Measurements from ENCODE around the gene VMP1.

The VMP1 gene

DNA sequence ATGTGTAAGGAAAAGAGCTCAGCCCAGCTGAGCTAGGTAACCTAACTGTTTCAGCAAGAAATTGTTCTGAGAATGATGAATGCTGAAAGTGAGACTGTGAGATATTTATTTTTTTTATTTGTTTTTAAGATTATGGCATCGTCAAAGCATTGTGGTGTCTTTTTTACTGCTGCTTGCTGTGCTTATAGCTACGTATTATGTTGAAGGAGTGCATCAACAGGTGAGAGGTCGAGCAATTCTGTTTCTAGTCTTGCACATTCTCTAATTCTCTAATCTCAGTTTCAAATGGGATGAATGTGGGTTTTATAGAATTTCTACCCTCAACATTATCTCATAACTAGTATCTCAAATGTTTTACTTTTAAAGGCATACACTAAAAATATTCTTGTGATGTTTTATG, 29.9 kb downstream of the VMP1 start:
- no peak overlapping the region for H3K27ac ChIP-seq
- TF ChIP-seq ZFX (IDR thresholded peaks at IDR 0.05) = no peak
- TF ChIP-seq, protein P1, sequence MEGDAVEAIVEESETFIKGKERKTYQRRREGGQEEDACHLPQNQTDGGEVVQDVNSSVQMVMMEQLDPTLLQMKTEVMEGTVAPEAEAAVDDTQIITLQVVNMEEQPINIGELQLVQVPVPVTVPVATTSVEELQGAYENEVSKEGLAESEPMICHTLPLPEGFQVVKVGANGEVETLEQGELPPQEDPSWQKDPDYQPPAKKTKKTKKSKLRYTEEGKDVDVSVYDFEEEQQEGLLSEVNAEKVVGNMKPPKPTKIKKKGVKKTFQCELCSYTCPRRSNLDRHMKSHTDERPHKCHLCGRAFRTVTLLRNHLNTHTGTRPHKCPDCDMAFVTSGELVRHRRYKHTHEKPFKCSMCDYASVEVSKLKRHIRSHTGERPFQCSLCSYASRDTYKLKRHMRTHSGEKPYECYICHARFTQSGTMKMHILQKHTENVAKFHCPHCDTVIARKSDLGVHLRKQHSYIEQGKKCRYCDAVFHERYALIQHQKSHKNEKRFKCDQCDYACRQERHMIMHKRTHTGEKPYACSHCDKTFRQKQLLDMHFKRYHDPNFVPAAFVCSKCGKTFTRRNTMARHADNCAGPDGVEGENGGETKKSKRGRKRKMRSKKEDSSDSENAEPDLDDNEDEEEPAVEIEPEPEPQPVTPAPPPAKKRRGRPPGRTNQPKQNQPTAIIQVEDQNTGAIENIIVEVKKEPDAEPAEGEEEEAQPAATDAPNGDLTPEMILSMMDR (conservative IDR thresholded peaks at IDR 0.05) = no peak

DNA sequence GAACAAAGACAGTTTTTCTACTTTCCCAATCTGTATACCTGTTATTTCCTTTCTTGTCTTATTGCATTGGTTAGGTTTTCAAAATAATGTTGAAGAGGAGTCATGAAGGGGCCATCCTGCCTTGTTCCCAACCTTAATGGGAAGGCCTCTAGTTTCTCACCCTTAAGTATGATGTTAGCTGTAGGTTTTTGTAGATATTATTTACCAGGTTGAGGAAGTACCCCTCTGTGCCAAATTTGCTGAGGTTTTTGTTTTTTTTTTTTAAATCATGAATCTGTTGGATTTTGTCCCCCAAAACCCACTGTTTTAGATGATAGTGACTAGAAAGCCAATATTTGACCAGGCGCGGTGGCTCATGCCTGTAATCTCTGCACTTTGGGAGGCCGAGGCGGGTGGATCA, 36.4 kb downstream of the VMP1 start:
- TF ChIP-seq ZFX (IDR thresholded peaks at IDR 0.05) = no peak
- TF ChIP-seq, protein P1 (conservative IDR thresholded peaks at IDR 0.05) = no peak

DNA sequence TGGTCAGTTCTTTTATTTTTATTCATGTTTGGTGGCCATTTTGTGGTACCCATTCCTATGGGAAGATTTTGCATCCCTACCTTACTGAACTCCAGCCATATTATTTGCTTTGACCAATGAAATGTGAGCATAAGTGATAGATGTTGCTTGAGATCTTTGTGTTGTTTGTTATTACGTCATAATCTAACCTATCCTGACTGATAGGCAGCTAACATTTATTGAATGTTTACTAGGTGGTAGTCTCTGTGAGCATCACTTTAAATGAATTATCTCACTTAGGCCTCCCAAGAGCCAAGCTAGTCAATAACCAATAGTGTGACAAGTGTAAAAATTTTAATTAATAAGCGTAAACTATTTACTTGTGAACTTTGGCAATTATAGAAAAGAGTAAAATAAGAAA, 37.6 kb downstream of the VMP1 start:
- no peak for TF ChIP-seq ZFX (IDR thresholded peaks at IDR 0.05)
- TF ChIP-seq, protein P1 (conservative IDR thresholded peaks at IDR 0.05) = no peak
- H3K27ac ChIP-seq = no peak overlapping the region

More for the DNA sequence above, 36.4 kb downstream of the VMP1 start:
- H3K27ac ChIP-seq = no peak overlapping the region

DNA sequence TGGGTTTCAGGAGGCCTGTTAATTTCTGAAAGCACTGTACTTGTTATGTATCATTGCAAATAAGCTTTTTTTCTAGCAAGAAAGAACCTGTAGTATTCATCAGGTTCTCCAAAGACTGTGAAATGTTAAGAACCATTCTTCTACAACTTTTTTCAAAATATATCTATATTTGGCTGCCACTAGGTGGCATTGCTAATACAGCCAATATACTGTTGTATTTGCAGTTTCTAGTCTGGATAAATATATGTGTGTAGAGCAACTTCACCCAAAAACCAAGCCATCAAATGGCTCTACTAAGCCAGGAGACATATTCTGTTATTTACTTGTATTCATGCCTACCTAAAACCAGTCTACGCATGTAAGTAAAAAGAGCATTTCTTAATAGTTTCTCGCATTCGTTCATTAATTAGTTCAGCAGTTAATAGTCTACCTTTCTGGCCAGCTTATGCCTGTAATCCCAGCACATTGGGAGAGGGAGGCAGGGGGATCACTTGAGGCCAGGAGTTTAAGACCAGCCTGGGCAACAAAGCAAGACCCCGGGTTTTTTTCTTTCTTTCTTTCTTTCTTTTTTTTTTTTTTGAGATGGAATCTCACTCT, 39.5 kb downstream of the VMP1 start:
- no peak overlapping the region for H3K27ac ChIP-seq
- TF ChIP-seq, protein P1 (conservative IDR thresholded peaks at IDR 0.05) = peak; percentile 88
- TF ChIP-seq ZFX (IDR thresholded peaks at IDR 0.05) = no peak

DNA sequence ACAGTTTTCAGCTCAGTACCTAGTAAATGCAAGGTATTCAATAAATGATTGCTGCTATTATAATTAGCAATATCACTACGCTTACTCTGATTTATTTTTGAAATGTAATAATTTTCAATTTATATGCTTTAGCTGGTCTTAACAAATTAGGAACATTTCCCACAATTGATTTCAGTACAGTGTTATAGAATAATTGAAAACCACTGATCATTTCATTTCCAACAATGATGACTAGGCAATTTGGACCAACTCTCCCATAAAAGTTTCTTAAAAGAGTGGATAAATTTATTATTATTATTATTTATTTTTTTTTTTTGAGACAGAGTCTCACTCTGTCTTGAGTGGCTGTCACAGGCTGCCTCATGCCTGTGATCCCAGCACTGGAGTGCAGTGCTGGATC, 41.1 kb downstream of the VMP1 start:
- no peak overlapping the region for H3K27ac ChIP-seq
- TF ChIP-seq, protein P1 (conservative IDR thresholded peaks at IDR 0.05) = no peak
- no peak for TF ChIP-seq ZFX (IDR thresholded peaks at IDR 0.05)

DNA sequence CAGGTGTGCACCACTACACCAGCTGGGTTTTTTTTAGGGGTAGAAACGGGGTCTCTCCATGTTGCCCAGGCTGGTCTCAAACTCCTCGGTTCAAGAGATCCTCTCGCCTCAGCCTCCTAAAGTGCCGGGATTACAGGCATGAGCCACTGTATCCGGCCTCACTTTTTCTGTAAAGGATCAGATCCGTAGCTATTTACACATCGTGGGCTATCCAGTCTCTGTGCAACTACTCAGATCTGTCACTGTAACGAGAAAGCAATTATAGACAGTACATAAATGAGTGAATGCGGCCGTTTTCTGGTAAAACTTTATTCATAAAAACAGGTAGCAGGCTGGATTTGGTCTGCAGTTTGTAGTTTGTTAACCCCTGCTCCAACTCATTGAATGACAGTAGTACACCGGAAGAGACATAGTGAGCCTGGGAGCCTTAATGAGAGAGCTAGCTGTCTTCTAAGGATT, 44.5 kb downstream of the VMP1 start:
- no peak for TF ChIP-seq ZFX (IDR thresholded peaks at IDR 0.05)
- TF ChIP-seq, protein P1 (conservative IDR thresholded peaks at IDR 0.05) = no peak
- H3K27ac ChIP-seq = peak overlapping the region; percentile 49

DNA sequence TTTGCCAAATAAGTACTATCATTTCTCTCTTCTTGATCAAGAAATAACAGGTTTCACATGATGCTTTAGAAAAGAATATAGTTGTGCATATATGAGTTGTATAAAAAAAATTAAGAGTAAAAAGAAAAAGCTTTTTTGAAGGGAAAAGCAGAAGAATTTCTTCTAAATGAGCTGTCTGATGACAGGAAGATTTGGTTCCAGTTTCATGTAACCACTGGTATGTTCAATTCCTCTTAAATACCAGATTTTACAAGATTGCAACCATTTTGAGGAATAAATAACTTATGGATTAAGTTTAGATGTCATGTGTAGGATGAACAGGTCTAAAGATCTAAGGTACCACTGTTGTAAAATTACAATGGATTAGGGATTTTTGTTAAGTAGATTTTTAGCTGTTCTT, 45.0 kb downstream of the VMP1 start:
- no peak overlapping the region for H3K27ac ChIP-seq
- TF ChIP-seq ZFX (IDR thresholded peaks at IDR 0.05) = no peak
- TF ChIP-seq, protein P1 (conservative IDR thresholded peaks at IDR 0.05) = no peak
